ENCODE measurements around the gene CRADD. TPM values are rescaled to one million over a fixed set of nuclear protein-coding genes. Genes with fewer than 3 reads are reported as not detected.
A peak's percentile ranks its signal among the peaks of the same experiment; 100 is the strongest.
"Not testable (repeated sequence)": the region's sequence is repeated elsewhere in the genome, so short reads cannot be mapped to it uniquely, and the experiment has no call there.

Gene CRADD
- polyA plus RNA-seq, 3 donors from 2014 or later: 24.2 to 30.1 (median 25.8) TPM

DNA sequence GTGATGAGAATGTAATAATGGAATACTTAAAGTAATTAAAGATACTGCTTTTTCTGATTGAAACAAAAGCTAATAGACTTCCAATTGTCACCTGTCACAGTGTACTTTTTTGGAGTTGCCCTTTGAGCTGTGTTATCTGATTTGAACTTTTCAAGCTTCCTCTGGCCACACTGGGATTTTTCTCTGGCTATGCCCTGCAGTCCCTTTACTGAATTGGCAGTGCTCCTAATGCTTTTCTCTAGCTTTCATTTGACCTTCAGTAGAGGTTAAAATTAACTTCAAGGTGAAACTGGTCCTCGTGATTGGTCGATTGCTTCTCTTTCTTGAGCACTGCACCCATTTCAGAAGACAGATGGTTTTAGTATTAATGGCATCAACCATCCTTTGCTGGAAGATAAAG, 89.2 kb downstream of the CRADD start:
- H3K4me3 Mint-ChIP-seq: no peak overlapping the region
- H3K4me1 Mint-ChIP-seq: peaks cover 24 to 26% of the 10 kb centered on the region in 2 donors
- peaks cover 0 to 2% (median 0%) of the 10 kb centered on the region in 6 donors for H3K9me3 Mint-ChIP-seq
- DNase-seq: no peak
- H3K27me3 Mint-ChIP-seq (ENCODE audit: low read depth in 3 of 3): peaks cover 0 to 2% (median 0%) of the 10 kb centered on the region in 3 donors
- peak overlapping the region in 4 of 6 donors; percentile 14 to 84 (median 49) for H3K27ac Mint-ChIP-seq
- no peaks in the 10 kb centered on the region for H3K36me3 Mint-ChIP-seq

DNA sequence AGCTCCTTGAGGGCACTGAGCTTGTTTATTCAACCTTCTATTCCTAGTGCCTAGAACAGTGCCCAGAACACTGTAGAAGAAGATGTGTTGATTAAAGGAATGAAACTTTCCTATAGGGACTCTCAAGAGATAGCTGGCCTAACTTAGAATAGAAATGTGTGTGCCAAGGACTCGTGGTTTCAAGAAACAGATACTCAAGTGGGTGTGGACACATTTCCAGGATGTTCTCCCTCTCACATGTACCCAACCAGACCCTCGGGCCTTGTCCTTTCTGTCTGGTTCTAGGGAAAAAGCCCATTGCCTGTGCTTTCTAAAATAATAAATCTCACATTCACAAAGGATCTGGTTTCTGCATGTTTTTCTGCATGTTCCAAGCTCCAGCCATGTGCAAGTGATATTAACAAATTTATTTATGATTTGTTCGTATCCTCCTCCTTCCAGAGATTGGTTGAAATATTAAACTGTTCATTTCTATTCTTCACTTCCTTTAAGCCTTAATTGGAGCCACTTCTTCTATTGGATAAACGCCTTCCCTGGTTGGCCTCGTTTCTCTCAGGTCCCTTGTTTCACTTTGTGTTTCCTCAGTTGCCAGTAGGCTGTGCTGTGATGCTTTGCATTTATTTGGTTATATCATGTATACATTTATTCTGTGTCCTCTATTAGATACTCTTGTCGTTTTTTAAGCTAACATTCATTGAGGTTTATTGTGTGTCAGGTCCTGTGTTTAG, 89.8 kb downstream of the CRADD start:
- Mint-ChIP-seq H3K36me3 (no peaks in the 10 kb centered on the region), H3K4me1 (peaks cover 30 to 31% of the 10 kb centered on the region in 2 donors), H3K27me3 (ENCODE audit: low read depth in 3 of 3) (peaks cover 0 to 2% (median under 1%) of the 10 kb centered on the region in 3 donors), H3K4me3 (peak overlapping the region in 4 of 5 donors; percentile 6 to 61 (median 57)), H3K9me3 (peaks cover 0 to 2% (median 0%) of the 10 kb centered on the region in 6 donors), H3K27ac (peak overlapping the region; percentile 22 to 86 (median 73))
- peak; percentile 25 to 60 (median 31) for DNase-seq

DNA sequence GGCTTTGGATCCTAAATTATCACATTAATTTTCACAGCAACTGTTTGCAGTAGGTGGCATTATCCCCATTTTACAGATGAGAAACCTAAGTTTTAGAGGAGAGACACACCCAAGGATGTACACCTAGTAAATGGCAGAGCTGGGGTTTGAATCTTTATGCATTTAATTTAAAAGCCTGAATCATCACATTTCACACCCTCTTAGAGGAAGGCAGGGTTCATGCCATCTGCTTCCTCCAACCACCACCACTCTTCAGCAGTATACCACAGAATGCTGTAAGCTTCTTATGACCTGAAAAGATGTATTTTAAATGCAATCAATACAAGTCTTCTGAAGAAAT, 90.3 kb downstream of the CRADD start:
- H3K9me3 Mint-ChIP-seq: peaks cover 0 to 2% (median 0%) of the 10 kb centered on the region in 6 donors
- H3K27me3 Mint-ChIP-seq (ENCODE audit: low read depth in 3 of 3): peaks cover 0 to 5% (median 2%) of the 10 kb centered on the region in 3 donors
- peak in 1 of 3 donors; percentile 50 for DNase-seq
- no peaks in the 10 kb centered on the region for H3K36me3 Mint-ChIP-seq
- peaks cover 35 to 37% of the 10 kb centered on the region in 2 donors for H3K4me1 Mint-ChIP-seq
- H3K27ac Mint-ChIP-seq: peak overlapping the region; percentile 22 to 86 (median 73)
- peak overlapping the region in 4 of 5 donors; percentile 6 to 61 (median 57) for H3K4me3 Mint-ChIP-seq

- no peaks in the 10 kb centered on the region for H3K9me3 Mint-ChIP-seq
- peak overlapping the region; percentile 51 to 80 (median 66) for H3K27ac Mint-ChIP-seq
- peak; percentile 18 to 57 (median 25) for DNase-seq
- peak overlapping the region in 3 of 5 donors; percentile 8 to 53 (median 44) for H3K4me3 Mint-ChIP-seq
- peaks cover 42 to 52% of the 10 kb centered on the region in 2 donors for H3K4me1 Mint-ChIP-seq
- H3K27me3 Mint-ChIP-seq (ENCODE audit: low read depth in 3 of 3): peaks cover 0 to 5% (median 3%) of the 10 kb centered on the region in 3 donors
- H3K36me3 Mint-ChIP-seq: peaks cover 0 to 5% (median 0%) of the 10 kb centered on the region in 3 donors
Measured at GRCh38 chr12:93772003-93772700, 95.0 kb downstream of the CRADD start.

GRCh38 chr12:93773122-93773871, 96.1 kb downstream of the CRADD start:
- peak overlapping the region in 3 of 5 donors; percentile 22 to 66 (median 36) for H3K4me3 Mint-ChIP-seq
- peaks cover 31 to 43% of the 10 kb centered on the region in 2 donors for H3K4me1 Mint-ChIP-seq
- H3K36me3 Mint-ChIP-seq: peaks cover 0 to 5% (median 0%) of the 10 kb centered on the region in 3 donors
- H3K9me3 Mint-ChIP-seq: no peaks in the 10 kb centered on the region
- H3K27me3 Mint-ChIP-seq (ENCODE audit: low read depth in 3 of 3): peaks cover 0 to 5% (median 2%) of the 10 kb centered on the region in 3 donors
- peak overlapping the region; percentile 59 to 89 (median 82) for H3K27ac Mint-ChIP-seq
- DNase-seq: peak; percentile 26 to 61 (median 32)

DNA sequence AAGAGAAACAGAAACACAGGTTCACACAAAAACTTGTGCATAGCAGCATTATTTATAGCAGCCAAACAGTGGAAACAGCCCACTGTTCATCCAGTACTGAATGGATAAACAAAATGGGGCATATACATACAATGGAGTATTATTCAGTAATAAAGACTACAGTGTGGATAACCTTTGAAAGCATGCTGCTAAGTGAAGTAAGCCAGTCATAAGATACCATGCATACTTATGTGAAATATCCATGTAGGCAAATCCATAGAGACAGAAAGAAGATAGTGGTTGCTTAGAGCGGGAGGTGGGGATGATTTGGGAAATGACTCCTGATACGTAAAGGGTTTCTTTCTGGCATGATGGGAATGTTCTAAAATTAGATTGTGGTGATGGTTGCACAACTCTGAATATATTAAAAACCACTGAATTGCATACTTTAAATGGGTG, 99.4 kb downstream of the CRADD start:
- H3K27me3 Mint-ChIP-seq (ENCODE audit: low read depth in 3 of 3): peaks cover 0 to 5% (median 2%) of the 10 kb centered on the region in 3 donors
- no peaks in the 10 kb centered on the region for H3K9me3 Mint-ChIP-seq
- H3K4me1 Mint-ChIP-seq: peaks cover 28 to 34% of the 10 kb centered on the region in 2 donors
- no peak for DNase-seq
- no peak overlapping the region for H3K27ac Mint-ChIP-seq
- peaks cover 0 to 9% (median 5%) of the 10 kb centered on the region in 3 donors for H3K36me3 Mint-ChIP-seq
- no peak overlapping the region for H3K4me3 Mint-ChIP-seq

GRCh38 chr12:93777254-93777653, 100.1 kb downstream of the CRADD start:
- H3K4me3 Mint-ChIP-seq: no peak overlapping the region
- no peaks in the 10 kb centered on the region for H3K9me3 Mint-ChIP-seq
- peak overlapping the region in 1 of 6 donors; percentile 36 for H3K27ac Mint-ChIP-seq
- peaks cover 0 to 10% (median 5%) of the 10 kb centered on the region in 3 donors for H3K36me3 Mint-ChIP-seq
- no peak for DNase-seq
- peaks cover 22 to 27% of the 10 kb centered on the region in 2 donors for H3K4me1 Mint-ChIP-seq
- H3K27me3 Mint-ChIP-seq (ENCODE audit: low read depth in 3 of 3): peaks cover 0 to 2% (median 2%) of the 10 kb centered on the region in 3 donors

GRCh38 chr12:93778306-93778705, 101.1 kb downstream of the CRADD start:
- H3K36me3 Mint-ChIP-seq: peaks cover 0 to 10% (median 2%) of the 10 kb centered on the region in 3 donors
- no peak for DNase-seq
- peaks cover 0 to 2% (median 0%) of the 10 kb centered on the region in 3 donors for H3K27me3 Mint-ChIP-seq (ENCODE audit: low read depth in 3 of 3)
- peaks cover 11 to 17% of the 10 kb centered on the region in 2 donors for H3K4me1 Mint-ChIP-seq
- no peaks in the 10 kb centered on the region for H3K9me3 Mint-ChIP-seq
- no peak overlapping the region for H3K4me3 Mint-ChIP-seq
- no peak overlapping the region for H3K27ac Mint-ChIP-seq

GRCh38 chr12:93778766-93779165, 101.6 kb downstream of the CRADD start:
- Mint-ChIP-seq H3K9me3 (no peaks in the 10 kb centered on the region), H3K36me3 (peaks cover 0 to 10% (median 0%) of the 10 kb centered on the region in 3 donors), H3K4me1 (peaks cover 9 to 15% of the 10 kb centered on the region in 2 donors), H3K4me3 (no peak overlapping the region), H3K27me3 (ENCODE audit: low read depth in 3 of 3) (no peaks in the 10 kb centered on the region), H3K27ac (peak overlapping the region in 1 of 6 donors; percentile 7)
- no peak for DNase-seq

DNA sequence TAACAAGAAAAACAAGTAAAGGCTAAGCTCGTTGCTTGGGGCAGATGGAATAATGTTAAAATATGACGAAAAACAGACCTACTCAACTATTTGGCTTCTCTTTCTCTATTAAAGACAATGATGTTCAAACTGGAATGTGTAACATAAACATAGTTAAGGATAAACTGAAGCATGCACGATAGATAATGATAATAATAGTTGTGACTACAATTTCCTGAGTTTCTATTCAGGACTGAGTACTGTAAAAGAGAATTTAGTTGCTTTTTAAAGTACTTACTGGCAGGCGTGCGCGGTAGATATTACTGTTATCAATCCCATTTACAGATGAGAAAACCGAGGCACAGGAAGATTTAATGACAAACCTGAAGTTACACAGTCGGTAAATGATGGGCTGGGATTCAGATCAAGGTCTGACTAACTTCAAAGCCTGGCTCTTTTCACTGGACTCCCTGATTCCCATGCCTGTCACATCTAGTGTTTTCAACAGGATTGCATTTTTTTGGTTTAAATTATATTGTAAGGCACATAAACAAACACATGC, 103.0 kb downstream of the CRADD start:
- H3K27ac Mint-ChIP-seq: peak overlapping the region in 1 of 6 donors; percentile 10
- DNase-seq: no peak
- H3K4me3 Mint-ChIP-seq: no peak overlapping the region
- H3K27me3 Mint-ChIP-seq (ENCODE audit: low read depth in 3 of 3): peaks cover 0 to under 1% (median 0%) of the 10 kb centered on the region in 3 donors
- peaks cover 0 to 10% (median 0%) of the 10 kb centered on the region in 3 donors for H3K36me3 Mint-ChIP-seq
- peaks cover 18 to 29% of the 10 kb centered on the region in 2 donors for H3K4me1 Mint-ChIP-seq
- no peaks in the 10 kb centered on the region for H3K9me3 Mint-ChIP-seq

- H3K9me3 Mint-ChIP-seq; H3K27ac Mint-ChIP-seq; H3K4me3 Mint-ChIP-seq; H3K27me3 Mint-ChIP-seq (ENCODE audit: low read depth in 3 of 3); DNase-seq: not testable (repeated sequence)
- Mint-ChIP-seq H3K36me3 (peaks cover 0 to 10% (median 0%) of the 10 kb centered on the region in 3 donors), H3K4me1 (peaks cover 24 to 35% of the 10 kb centered on the region in 2 donors)
Measured at GRCh38 chr12:93780886-93781285, 103.7 kb downstream of the CRADD start.

- Mint-ChIP-seq H3K4me1 (peaks cover 25 to 29% of the 10 kb centered on the region in 2 donors), H3K36me3 (peaks cover 0 to 10% (median 0%) of the 10 kb centered on the region in 3 donors)
- not testable (repeated sequence) for H3K4me3 Mint-ChIP-seq; H3K27me3 Mint-ChIP-seq (ENCODE audit: low read depth in 3 of 3); DNase-seq; H3K27ac Mint-ChIP-seq; H3K9me3 Mint-ChIP-seq
Measured at GRCh38 chr12:93781961-93782360, 104.8 kb downstream of the CRADD start.

DNA sequence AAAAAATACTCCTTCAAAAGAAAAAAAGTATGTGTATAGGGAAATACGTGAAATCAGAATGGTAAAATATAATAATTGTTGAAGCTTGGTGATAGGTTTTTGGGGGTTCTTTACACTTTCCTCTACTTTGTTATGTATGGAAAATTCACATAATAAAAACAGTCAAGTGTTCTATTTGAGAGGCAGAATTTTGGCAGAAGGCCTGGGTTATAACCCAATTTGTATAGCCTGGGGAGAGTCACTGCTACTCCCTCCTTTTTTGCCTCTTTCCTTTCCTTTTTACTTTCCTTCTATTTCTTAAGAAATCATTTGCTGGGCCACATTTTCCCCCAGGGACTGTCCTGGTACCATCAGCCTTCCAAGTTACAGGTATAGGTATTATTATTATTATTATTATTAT, 105.7 kb downstream of the CRADD start:
- H3K9me3 Mint-ChIP-seq: no peaks in the 10 kb centered on the region
- no peak overlapping the region for H3K4me3 Mint-ChIP-seq
- H3K27me3 Mint-ChIP-seq (ENCODE audit: low read depth in 3 of 3): peaks cover 0 to 2% (median 0%) of the 10 kb centered on the region in 3 donors
- no peak for DNase-seq
- H3K27ac Mint-ChIP-seq: peak overlapping the region in 1 of 6 donors; percentile 32
- peaks cover 25 to 29% of the 10 kb centered on the region in 2 donors for H3K4me1 Mint-ChIP-seq
- peaks cover 0 to 10% (median under 1%) of the 10 kb centered on the region in 3 donors for H3K36me3 Mint-ChIP-seq
